ENCODE measurements around the gene YBX1.

DNA sequence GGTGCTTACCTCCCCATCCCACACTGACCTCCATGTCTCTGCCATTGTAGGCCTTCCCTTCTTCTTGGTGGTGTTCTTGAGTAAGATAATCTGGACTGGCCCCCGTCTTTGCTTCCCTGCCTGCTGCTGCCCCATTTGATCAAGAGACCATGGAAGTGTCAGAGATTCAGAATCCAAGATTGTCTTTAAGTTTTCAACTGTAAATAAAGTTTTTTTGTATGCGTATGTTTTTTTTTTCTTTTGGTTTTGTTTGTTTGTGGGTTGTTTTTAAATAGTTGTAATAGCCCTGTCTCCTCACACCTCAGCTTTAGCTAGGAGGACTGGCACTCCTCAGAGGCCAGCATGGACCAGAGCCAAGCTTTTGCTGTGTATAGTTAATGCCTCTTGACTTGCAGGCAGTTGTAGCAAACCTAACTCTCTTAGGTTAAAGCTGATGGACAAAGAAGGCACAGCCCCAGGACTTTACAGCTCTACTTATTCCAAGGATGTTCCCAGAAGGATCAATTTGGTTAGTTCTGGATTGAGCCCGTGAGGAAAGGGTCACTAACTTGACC lies 5.6 kb upstream of the YBX1 start:
- TF ChIP-seq, protein P1, sequence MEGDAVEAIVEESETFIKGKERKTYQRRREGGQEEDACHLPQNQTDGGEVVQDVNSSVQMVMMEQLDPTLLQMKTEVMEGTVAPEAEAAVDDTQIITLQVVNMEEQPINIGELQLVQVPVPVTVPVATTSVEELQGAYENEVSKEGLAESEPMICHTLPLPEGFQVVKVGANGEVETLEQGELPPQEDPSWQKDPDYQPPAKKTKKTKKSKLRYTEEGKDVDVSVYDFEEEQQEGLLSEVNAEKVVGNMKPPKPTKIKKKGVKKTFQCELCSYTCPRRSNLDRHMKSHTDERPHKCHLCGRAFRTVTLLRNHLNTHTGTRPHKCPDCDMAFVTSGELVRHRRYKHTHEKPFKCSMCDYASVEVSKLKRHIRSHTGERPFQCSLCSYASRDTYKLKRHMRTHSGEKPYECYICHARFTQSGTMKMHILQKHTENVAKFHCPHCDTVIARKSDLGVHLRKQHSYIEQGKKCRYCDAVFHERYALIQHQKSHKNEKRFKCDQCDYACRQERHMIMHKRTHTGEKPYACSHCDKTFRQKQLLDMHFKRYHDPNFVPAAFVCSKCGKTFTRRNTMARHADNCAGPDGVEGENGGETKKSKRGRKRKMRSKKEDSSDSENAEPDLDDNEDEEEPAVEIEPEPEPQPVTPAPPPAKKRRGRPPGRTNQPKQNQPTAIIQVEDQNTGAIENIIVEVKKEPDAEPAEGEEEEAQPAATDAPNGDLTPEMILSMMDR (IDR thresholded peaks at IDR 0.05) = no peak
- TF ChIP-seq, protein P2, sequence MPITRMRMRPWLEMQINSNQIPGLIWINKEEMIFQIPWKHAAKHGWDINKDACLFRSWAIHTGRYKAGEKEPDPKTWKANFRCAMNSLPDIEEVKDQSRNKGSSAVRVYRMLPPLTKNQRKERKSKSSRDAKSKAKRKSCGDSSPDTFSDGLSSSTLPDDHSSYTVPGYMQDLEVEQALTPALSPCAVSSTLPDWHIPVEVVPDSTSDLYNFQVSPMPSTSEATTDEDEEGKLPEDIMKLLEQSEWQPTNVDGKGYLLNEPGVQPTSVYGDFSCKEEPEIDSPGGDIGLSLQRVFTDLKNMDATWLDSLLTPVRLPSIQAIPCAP (CRISPR knock-in tag; IDR thresholded peaks at IDR 0.05) = no peak
- TF ChIP-seq TCF7 (CRISPR knock-in tag; IDR thresholded peaks at IDR 0.05; ENCODE audit: low read depth) = no peak
